ENCODE results near the gene ABI2. TPM values are rescaled to one million over a fixed set of nuclear protein-coding genes. Genes with fewer than 3 reads are reported as not detected.

ABI2 gene
- polyA plus RNA-seq, 1 of the 3 experiments (the other 2 are of a cell fraction) = 51.5 TPM

DNA sequence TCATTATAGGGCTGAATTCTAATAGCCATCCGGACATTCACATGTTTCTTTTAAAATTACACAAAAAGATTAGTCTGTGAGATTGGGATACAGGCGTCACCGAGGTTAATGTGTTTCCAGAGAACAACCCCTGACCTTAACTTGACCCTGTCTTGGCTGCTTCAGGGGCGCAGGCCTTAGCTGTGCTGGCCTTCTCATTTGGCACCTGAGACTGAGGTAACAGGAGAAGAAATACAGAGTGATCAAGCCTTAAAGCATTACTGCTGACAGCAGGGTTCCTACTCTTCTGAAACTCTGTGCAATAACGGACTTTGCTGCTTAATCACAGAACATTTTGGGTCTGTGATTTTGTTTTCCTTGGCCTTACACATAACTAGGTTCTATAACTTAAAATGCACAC, 114.3 kb downstream of the ABI2 start:
- H3K9ac ChIP-seq = no peak overlapping the region
- H3K4me1 ChIP-seq (ENCODE audit: control insufficient read depth in 1 of 2, insufficient read depth in 2 of 2, low read depth in 1 of 2, low read length in 1 of 2) = peaks cover 0 to 2% of the 10 kb centered on the region in 2 experiments; a peak in 1 of 4 replicates
- no peak for DNase-seq
- H3K4me2 ChIP-seq = no peak overlapping the region
- no peak overlapping the region for H3K4me3 ChIP-seq (ENCODE audit: low read depth in 2 of 2, low read length in 1 of 2)
- H3F3A ChIP-seq (replicated peaks; ENCODE audit: insufficient read depth) = peaks cover 27% of the 10 kb centered on the region
- H3K9me2 ChIP-seq = no peaks in the 10 kb centered on the region
- POLR2A ChIA-PET = interaction anchor here (0.6 kb wide), 1 partner anchor 100 kb away, joined by 3 read pairs; no protein-coding TSS in a partner anchor
- H3K36me3 ChIP-seq (replicated peaks in 1 of 2; ENCODE audit: control insufficient read depth in 1 of 2, insufficient read depth in 2 of 2, low read length in 1 of 2) = peaks cover 56 to 64% of the 10 kb centered on the region in 2 experiments
- TF ChIP-seq FOSL2 (IDR thresholded peaks at IDR 0.05; ENCODE audit: borderline replicate concordance, low read depth) (no peak), USF2 (IDR thresholded peaks at IDR 0.05; ENCODE audit: borderline replicate concordance, low read depth, low read length) (no peak), GATA2 (CRISPR knock-in tag; IDR thresholded peaks at IDR 0.05) (no peak), MXI1 (IDR thresholded peaks at IDR 0.05; ENCODE audit: low read depth, low read length) (no peak), PBX3 (IDR thresholded peaks at IDR 0.05) (no peak), SMC3 (IDR thresholded peaks at IDR 0.05; ENCODE audit: low read depth, low read length) (no peak), YY1 (IDR thresholded peaks at IDR 0.05; ENCODE audit: low read depth) (no peak), USF1 (IDR thresholded peaks at IDR 0.05; ENCODE audit: borderline replicate concordance, low read depth) (no peak), EP300 (IDR thresholded peaks at IDR 0.05; ENCODE audit: borderline replicate concordance in 1 of 2, low read depth in 1 of 2, low read length in 1 of 2) (no peak), RXRA (IDR thresholded peaks at IDR 0.05; ENCODE audit: borderline replicate concordance, low read depth) (no peak)
- TF ChIP-seq, protein P1, sequence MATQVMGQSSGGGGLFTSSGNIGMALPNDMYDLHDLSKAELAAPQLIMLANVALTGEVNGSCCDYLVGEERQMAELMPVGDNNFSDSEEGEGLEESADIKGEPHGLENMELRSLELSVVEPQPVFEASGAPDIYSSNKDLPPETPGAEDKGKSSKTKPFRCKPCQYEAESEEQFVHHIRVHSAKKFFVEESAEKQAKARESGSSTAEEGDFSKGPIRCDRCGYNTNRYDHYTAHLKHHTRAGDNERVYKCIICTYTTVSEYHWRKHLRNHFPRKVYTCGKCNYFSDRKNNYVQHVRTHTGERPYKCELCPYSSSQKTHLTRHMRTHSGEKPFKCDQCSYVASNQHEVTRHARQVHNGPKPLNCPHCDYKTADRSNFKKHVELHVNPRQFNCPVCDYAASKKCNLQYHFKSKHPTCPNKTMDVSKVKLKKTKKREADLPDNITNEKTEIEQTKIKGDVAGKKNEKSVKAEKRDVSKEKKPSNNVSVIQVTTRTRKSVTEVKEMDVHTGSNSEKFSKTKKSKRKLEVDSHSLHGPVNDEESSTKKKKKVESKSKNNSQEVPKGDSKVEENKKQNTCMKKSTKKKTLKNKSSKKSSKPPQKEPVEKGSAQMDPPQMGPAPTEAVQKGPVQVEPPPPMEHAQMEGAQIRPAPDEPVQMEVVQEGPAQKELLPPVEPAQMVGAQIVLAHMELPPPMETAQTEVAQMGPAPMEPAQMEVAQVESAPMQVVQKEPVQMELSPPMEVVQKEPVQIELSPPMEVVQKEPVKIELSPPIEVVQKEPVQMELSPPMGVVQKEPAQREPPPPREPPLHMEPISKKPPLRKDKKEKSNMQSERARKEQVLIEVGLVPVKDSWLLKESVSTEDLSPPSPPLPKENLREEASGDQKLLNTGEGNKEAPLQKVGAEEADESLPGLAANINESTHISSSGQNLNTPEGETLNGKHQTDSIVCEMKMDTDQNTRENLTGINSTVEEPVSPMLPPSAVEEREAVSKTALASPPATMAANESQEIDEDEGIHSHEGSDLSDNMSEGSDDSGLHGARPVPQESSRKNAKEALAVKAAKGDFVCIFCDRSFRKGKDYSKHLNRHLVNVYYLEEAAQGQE (IDR thresholded peaks at IDR 0.05; ENCODE audit: low read depth, low read length) = no peak
- 85% methylated on average over 5 of the region's 5 CpGs for WGBS (ENCODE audit: low lambda C conversion rate)
- no peak overlapping the region for H2AFZ ChIP-seq (ENCODE audit: low read depth)
- no peaks in the 10 kb centered on the region for H3K27me3 ChIP-seq (ENCODE audit: insufficient read depth)
- CTCF ChIA-PET = interaction anchor here (0.6 to 1.0 kb wide), 3 partner anchors 10 to 170 kb away, joined by 3 to 4 read pairs (median 3); no protein-coding TSS in a partner anchor
- H3K9me3 ChIP-seq = no peaks in the 10 kb centered on the region
- H3K27ac ChIP-seq (ENCODE audit: low read depth in 2 of 2, low read length in 1 of 2) = 0 out of 4 replicates have a peak overlapping the region, but pooled peaks of 1 of the 2 experiments have one; percentile 4
- H4K20me1 ChIP-seq (ENCODE audit: insufficient read depth) = peaks cover 11% of the 10 kb centered on the region; the same call in 1 of the 2 replicates
- H3K79me2 ChIP-seq (ENCODE audit: insufficient read depth) = peaks cover 42% of the 10 kb centered on the region
